NCI-H345 treated with DMSO at 0.1 percent for 48 hours (cell line): ENCODE data around the gene AGR2.

ENCODE experiments used
- DNase-seq: peaks from one replicate; lab custom pipeline; 2025; ENCODE audit not compliant: unreplicated experiment; lab: John Stamatoyannopoulos, UW

AGR2 gene

DNA sequence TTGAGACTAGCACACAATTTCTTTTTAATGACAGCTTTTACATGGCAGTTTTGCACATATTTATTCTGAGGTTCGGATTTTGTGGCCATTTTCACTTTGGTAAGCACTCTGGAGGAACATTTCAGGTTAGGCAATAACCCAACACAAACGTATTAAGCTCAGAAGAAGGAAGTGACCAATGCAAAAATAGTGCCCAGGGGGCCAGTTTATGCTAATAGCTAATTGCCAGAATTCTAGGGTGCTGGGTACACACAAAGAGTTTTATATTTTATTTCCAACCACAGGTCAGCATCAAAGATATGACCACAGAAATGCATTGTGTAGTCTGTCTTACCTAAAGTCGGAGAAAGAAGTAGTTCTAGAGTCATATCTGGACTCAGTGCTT is 8.4 kb upstream of the AGR2 start:
- DNase-seq = no peak

DNA sequence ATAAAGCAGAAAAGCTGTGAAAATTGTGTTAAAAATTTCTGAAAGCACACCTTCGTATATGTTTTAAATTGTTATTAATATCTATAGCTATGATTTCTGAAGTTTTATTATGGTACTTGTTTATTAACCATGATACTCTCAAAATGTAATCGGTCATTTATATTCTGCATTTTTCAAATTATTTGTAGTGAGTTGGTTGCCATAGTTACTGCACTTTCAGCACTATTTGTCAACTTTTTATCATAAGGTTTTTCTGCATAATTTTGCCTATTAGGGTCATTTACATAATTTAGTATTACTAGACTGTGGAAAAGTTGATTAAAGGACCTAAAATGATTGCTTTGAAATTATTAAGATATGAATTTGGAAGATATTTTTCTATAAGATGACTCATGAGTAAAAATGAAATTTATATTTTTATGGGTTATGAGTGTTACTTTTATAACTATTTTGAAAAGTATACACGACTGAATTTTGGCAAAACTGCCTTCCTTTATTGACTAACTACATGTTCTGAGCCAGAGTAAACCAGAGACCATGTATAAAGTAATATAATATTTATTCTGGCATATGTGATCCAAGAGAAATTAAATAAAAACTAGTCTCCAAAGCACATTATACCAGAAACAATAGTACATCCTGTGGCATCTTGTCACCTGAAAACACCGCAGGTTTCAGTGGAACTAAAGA is 7.9 kb upstream of the AGR2 start:
- DNase-seq = no peak

DNA sequence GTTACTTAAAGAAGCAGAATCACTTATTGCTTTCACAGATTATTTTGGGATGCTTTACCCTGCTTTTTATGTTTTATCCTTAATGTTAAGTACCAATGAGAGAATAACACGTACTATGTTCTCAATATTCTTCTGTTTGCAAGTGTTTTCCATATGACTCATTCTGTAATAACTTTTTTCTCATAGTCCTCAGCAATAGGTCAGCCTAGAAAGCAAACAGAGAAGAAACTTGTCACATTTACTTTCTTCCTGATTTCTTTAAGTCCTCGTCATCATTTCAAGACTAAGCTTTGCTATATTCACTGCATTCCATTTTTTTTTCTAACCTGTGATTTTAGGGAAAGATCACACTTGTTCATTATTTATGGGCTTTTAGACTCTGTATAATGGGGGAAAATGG is 6.8 kb upstream of the AGR2 start:
- DNase-seq = no peak

DNA sequence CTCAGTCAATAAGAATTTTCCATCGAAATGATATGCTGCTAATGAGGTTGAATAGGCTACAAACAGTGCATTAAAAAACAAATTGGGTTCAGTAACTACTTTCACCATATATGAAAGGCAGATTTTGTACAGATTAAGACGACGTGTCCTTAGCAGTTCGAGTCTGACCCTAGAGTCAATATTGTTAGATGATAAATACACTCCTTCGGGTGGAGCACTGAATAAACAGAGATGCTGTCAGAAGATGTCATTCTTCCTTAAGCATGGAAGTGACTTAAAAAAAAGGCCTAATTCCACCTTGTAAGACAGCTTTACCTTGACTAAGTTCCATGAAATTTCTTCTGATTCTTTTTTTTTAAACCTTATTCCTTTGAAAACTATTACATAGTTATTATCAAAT is 5.8 kb upstream of the AGR2 start:
- DNase-seq = no peak

GRCh38 chr7:16810112-16810511 is 5.3 kb upstream of the AGR2 start:
- DNase-seq = no peak

- no peak for DNase-seq
These were observed 642 bp upstream of the AGR2 start for GRCh38 chr7:16805441-16805840.

- no peak for DNase-seq
These were observed 722 bp downstream of the AGR2 start for GRCh38 chr7:16803881-16804673.

DNA sequence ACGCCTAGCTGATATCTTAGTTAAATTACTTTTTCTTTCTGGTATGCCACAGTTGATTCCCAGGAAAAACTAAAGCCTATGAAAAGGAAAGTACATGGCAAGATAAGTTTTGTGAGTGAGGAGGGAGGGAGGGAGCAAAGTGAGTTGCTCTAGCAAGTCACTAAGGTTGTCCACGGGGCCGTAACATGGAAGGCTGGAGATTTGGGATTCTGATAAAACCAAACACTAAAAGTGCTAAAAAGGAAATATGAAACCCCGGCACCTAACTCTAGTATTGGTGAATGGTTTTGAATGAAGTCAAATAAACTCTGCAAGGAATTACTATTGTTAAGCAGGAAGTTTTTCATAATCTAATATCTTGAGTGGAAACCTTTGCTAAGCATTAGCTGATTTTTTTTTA is 1.7 kb downstream of the AGR2 start:
- DNase-seq = no peak

DNA sequence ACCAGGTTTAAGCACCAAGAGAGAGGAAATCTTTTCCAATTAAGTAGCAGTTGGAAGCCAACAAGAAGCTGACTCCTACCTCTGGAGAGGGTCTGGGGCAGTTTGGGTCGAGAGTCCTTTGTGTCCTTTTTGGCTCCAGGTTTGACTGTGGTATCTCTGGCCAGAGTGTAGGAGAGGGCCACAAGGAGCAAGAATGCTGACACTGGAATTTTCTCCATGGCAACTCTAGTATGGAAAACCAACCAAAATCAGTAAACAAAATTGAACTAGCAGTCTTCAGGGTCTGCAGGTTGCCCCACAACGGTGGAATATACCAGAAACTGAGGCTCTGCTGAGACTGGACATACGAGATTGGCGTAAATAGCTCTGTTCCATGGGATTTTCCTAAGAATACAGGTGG is 3.2 kb downstream of the AGR2 start:
- DNase-seq = no peak

- DNase-seq = peak; percentile 36
These were observed 3.7 kb downstream of the AGR2 start for GRCh38 chr7:16801111-16801542.

GRCh38 chr7:16795624-16796023 is 9.2 kb downstream of the AGR2 start:
- peak; percentile 64 for DNase-seq

- DNase-seq = no peak
These were observed 9.8 kb downstream of the AGR2 start for GRCh38 chr7:16794986-16795385.

DNA sequence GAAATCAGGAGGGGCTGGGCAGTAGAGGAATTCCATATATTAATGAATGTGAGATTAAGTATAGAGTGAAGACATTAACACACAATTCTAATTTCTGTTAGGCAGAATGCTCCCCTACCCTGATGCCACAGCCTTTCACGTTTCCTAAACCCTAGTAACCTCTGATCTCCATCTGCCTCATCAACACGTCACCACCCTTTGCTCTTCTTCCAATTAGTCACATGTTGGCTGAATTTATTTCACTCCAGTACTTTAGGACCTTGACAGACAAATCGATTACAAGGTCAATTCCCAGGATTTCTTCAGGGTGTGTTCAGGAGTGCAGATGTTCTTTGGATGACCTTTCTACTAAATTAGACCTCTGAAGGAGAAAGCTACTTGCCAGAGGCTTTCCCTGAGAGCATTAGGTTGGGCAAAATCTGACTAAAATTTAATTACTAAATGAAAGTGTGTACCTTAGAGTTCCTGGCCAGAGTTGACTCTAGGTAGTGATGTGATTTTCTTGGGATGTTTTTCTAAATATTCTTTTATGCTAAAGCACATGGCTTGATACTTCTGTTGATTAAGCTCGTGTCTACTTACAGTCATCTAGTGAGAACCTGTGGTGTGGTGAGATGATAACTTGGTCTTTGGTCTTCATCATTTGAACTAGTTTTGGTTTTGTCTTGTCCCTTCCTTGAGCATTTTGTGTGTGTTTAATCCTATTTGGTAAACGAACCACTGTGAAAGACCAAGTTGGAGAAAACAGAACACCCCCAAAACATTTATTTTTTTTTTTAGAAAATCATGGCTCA is 12.7 kb downstream of the AGR2 start:
- no peak for DNase-seq

DNA sequence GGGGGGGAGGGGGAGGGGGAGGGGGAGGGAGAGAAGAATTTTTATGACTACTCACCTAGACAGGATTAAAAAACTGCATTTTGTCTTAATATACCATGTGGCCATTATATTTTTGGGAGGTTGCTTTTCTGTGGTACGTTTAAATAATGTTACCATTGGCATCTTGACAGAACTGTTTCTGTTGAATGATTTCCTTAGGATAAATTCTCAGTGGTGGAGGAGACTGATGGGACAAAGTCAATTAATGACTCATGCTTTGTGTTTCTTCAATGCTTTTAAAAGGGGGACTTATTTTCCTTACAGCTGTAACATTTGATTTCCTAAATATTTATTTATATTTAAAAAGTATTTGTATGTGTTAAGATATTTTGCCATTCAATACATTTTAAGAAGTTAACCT is 13.7 kb downstream of the AGR2 start:
- no peak for DNase-seq

DNA sequence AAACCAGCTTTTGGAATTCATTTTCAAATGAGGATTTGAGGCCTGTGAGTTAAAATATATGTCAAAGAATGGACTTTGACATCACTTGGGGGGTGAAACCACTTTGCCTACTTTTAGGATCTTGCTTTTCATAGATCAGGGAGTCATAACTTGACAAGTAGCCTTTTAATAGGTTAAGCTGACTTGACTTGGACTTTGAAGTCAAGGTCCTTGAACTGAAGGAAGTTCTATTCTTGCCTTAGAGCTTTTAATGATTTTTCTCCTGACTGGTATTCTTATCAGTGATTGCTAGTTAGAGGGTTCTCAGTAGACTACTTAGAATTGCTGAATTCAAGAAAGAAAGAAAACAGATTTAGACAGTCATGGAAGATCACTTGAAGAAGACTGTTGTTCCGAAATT is 17.7 kb downstream of the AGR2 start:
- no peak for DNase-seq

- no peak for DNase-seq
These were observed 18.5 kb downstream of the AGR2 start for GRCh38 chr7:16786257-16786656.

GRCh38 chr7:16785846-16786245 is 19.0 kb downstream of the AGR2 start:
- no peak for DNase-seq

- peak; percentile 71 for DNase-seq
These were observed 19.5 kb downstream of the AGR2 start for GRCh38 chr7:16785321-16785720.

GRCh38 chr7:16780596-16780995 is 24.2 kb downstream of the AGR2 start:
- DNase-seq = no peak

GRCh38 chr7:16779051-16779450 is 25.7 kb downstream of the AGR2 start:
- no peak for DNase-seq

DNA sequence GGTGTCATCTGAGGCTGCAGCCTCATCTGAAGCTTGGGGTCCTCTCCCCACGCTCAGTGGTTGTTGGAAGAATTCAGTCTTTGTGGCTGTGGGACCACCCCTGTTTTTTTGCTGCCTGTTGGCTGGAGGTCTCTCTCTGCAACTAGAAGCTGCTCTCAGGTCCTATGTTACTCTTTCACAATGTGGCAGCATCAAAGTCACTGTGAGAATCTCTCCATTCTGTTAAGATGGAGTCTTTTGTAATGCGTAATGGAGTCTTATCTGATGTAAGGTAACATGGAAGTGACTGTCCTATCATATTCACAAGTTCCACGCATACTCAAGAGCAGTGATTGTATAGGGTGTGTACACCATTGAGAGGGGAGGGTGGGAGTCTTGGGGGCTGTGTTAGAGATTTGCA is 26.3 kb downstream of the AGR2 start:
- DNase-seq = no peak

- no peak for DNase-seq
These were observed 28.7 kb downstream of the AGR2 start for GRCh38 chr7:16776053-16776452.
